ENCODE measurements around the gene MICB. TPM values are rescaled to one million over a fixed set of nuclear protein-coding genes. Genes with fewer than 3 reads are reported as not detected.
A peak's percentile ranks its signal among the peaks of the same experiment; 100 is the strongest.
"Not testable (repeated sequence)": the region's sequence is repeated elsewhere in the genome, so short reads cannot be mapped to it uniquely, and the experiment has no call there.

Gene MICB
- polyA plus RNA-seq, 1 experiment = 23.4 TPM

DNA sequence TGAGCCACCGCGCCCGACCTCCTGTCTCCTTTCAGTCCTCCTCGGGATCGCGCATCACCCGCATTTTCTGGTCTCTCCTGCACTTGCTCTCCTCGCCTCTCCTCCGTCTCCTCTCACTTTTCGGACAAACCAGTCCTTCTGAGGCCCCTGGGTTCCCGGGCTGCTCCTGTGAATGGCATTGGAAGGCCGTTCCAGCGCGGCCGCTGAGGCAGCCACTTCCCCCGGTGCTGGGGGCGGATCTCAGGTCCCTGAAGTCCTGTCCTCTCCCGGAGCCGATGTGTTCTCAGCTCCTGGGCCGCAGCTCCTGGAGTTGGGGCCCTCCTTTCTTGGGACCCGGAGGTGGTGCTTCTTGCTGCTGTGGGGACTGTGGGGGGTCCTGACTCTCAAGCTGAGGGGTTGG, 803 bp downstream of the MICB start:
- H3K27me3 ChIP-seq (ENCODE audit: control insufficient read depth, insufficient read depth, low read length) = no peaks in the 10 kb centered on the region
- H3K36me3 ChIP-seq (ENCODE audit: control insufficient read depth, insufficient read depth, low read length) = no peaks in the 10 kb centered on the region
- ChIA-PET CTCF (interaction anchor here (0.6 to 1.2 kb wide), 2 partner anchors 48 to 232 kb away, joined by 3 read pairs; partner anchors contain the start of gene ATP6V1G2), POLR2A (no interaction called here)
- DNase-seq (ENCODE audit: low read depth) = no peak
- TF ChIP-seq, protein P1, sequence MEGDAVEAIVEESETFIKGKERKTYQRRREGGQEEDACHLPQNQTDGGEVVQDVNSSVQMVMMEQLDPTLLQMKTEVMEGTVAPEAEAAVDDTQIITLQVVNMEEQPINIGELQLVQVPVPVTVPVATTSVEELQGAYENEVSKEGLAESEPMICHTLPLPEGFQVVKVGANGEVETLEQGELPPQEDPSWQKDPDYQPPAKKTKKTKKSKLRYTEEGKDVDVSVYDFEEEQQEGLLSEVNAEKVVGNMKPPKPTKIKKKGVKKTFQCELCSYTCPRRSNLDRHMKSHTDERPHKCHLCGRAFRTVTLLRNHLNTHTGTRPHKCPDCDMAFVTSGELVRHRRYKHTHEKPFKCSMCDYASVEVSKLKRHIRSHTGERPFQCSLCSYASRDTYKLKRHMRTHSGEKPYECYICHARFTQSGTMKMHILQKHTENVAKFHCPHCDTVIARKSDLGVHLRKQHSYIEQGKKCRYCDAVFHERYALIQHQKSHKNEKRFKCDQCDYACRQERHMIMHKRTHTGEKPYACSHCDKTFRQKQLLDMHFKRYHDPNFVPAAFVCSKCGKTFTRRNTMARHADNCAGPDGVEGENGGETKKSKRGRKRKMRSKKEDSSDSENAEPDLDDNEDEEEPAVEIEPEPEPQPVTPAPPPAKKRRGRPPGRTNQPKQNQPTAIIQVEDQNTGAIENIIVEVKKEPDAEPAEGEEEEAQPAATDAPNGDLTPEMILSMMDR (IDR thresholded peaks at IDR 0.05; ENCODE audit: insufficient read depth, low read depth, low read length) = no peak
- H3K4me3 ChIP-seq (ENCODE audit: low read depth, low read length) = peak overlapping the region; percentile 27

DNA sequence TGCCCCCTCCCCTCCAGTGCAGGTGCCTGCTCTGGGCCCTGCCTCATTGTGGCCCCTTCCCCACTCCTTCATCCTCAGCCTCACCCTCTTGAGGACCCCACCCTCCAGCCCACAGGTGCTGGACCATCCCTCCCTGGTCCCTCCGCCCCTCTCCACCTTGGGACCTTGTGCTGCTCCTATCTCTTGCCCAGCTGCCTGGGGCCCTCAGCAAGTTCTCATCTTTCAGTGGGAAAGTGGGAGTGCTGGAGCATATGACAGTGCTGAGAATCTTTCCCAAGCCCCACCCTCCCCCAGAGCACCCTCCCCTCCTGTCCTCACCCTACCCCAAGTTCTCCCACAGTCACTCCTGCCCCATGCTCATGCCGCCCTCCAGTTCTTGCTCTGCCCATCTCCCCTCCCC, 1.7 kb downstream of the MICB start:
- H3K27me3 ChIP-seq (ENCODE audit: control insufficient read depth, insufficient read depth, low read length); H3K36me3 ChIP-seq (ENCODE audit: control insufficient read depth, insufficient read depth, low read length); CTCF ChIA-PET; DNase-seq (ENCODE audit: low read depth); POLR2A ChIA-PET; H3K4me3 ChIP-seq (ENCODE audit: low read depth, low read length): not testable (repeated sequence)

DNA sequence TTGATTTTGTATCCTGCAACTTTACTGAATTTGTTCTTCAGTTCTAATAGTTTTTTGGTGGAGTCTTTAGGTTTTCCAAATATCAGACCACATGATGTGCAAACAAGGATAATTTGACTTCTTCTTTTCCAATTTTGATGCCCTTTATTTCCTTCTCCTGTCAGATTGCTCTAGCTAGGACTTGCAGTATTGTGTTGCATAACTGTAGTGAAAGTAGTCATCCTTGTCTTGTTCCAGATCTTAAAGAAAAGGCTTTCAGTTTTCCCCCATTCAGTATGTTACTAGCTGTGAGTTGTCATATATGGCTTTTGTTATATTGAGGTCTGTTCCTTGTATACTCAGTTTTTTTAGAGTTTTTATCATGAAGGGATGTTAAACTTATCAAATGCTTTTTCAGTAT, 4.6 kb downstream of the MICB start:
- H3K36me3 ChIP-seq (ENCODE audit: control insufficient read depth, insufficient read depth, low read length) = peaks cover 11% of the 10 kb centered on the region
- H3K27me3 ChIP-seq (ENCODE audit: control insufficient read depth, insufficient read depth, low read length) = no peaks in the 10 kb centered on the region
- ChIA-PET CTCF (interaction anchor here (1.8 kb wide), 1 partner anchor 44 kb away, joined by 5 read pairs; the partner anchor contains the start of gene ATP6V1G2), POLR2A (no interaction called here)
- TF ChIP-seq, protein P1 (IDR thresholded peaks at IDR 0.05; ENCODE audit: insufficient read depth, low read depth, low read length) = no peak
- DNase-seq (ENCODE audit: low read depth) = no peak
- H3K4me3 ChIP-seq (ENCODE audit: low read depth, low read length) = no peak overlapping the region

DNA sequence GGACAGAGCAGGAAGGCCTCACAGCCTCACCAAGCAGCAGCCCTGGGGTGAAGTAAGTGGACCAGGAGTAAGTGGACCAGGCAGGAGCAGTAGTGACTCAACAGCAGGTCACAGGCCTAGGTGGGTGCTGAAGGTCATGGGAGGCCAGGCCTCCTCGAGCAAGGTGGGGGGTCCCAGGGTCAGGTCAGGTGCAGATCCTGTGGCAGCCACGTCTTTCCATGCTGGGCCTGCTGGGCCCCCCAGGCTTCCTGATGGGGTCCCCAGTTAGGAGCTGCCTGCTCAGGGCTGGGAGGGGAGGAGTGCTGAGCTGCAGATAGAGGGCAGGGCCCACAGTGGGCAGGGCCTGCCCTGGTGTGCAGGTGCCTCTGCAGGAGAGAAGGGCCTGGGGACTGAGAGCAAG, 11.1 kb downstream of the MICB start:
- H3K27me3 ChIP-seq (ENCODE audit: control insufficient read depth, insufficient read depth, low read length); H3K4me3 ChIP-seq (ENCODE audit: low read depth, low read length); CTCF ChIA-PET; DNase-seq (ENCODE audit: low read depth); POLR2A ChIA-PET: not testable (repeated sequence)
- H3K36me3 ChIP-seq (ENCODE audit: control insufficient read depth, insufficient read depth, low read length) = peaks cover 19% of the 10 kb centered on the region

DNA sequence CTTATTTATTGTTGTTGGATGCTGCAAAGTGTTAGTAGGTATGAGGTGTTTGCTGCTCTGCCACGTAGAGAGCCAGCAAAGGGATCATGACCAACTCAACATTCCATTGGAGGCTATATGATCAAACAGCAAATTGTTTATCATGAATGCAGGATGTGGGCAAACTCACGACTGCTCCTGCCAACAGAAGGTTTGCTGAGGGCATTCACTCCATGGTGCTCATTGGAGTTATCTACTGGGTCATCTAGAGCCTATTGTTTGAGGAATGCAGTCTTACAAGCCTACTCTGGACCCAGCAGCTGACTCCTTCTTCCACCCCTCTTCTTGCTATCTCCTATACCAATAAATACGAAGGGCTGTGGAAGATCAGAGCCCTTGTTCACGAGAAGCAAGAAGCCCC, 12.1 kb downstream of the MICB start:
- Histone ChIP-seq H3K4me3 (ENCODE audit: low read depth, low read length) (no peak overlapping the region), H3K36me3 (ENCODE audit: control insufficient read depth, insufficient read depth, low read length) (peaks cover 19% of the 10 kb centered on the region), H3K27me3 (ENCODE audit: control insufficient read depth, insufficient read depth, low read length) (no peaks in the 10 kb centered on the region)
- DNase-seq (ENCODE audit: low read depth) = no peak
- TF ChIP-seq, protein P1 (IDR thresholded peaks at IDR 0.05; ENCODE audit: insufficient read depth, low read depth, low read length) = no peak
- ChIA-PET POLR2A (no interaction called here), CTCF (interaction anchor here (1.0 kb wide), 1 partner anchor 37 kb away, joined by 3 read pairs; the partner anchor contains the start of gene ATP6V1G2)

DNA sequence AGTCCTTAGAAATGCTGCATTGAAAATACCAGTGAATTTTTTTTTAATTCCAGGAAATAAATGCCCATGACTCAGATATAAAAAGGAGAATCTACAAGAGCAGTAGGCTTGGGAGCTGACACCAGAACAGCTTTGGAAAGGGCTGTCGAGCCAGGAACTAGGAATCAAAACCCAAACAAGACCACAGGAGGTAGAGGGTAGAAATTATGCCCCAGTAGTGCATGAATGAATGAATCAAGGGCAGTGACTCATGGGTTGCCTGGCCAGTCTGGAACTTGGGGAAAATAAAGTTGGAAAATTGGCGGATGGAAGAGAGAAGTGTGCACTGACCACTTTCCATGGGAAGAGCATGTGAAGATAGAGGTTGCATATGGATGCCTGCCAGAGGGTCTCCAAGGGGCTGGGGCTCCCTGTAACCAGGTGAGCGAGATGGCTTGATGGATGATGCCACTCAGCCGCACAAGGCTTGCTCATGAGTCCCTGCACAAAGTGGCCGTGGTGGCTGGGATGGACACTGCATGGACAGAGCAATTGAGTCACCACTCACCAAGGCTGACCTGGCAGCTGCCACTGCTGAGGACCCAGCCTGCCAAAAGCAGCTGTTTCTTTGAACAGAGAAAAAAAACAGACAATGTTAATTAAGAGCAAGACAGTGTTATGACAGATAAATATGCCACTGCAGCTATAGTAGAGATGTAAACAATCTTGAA, 15.7 kb downstream of the MICB start:
- TF ChIP-seq, protein P1 (IDR thresholded peaks at IDR 0.05; ENCODE audit: insufficient read depth, low read depth, low read length) = no peak
- no peak for DNase-seq (ENCODE audit: low read depth)
- ChIA-PET POLR2A (no interaction called here), CTCF (interaction anchor here (1.0 kb wide), 1 partner anchor 19 kb away, joined by 3 read pairs; no protein-coding TSS in a partner anchor)
- no peak overlapping the region for H3K4me3 ChIP-seq (ENCODE audit: low read depth, low read length)
- H3K27me3 ChIP-seq (ENCODE audit: control insufficient read depth, insufficient read depth, low read length) = no peaks in the 10 kb centered on the region
- H3K36me3 ChIP-seq (ENCODE audit: control insufficient read depth, insufficient read depth, low read length) = peaks cover 5% of the 10 kb centered on the region

Measured in BJ (cell line).